AG04449 (cell line): ENCODE data around the gene SEMA6B.

ENCODE experiments used
- CTCF ChIA-PET: fragments of 350-600 bp; formaldehyde crosslinking; extraction: SDS; loops from one replicate; lab custom pipeline; 2021; ENCODE audit warnings: antibody characterized with exemption; lab: Yijun Ruan, JAX
- POLR2A ChIA-PET: fragments of 400-600, 350-600 bp; formaldehyde crosslinking; extraction: SDS; loops from one replicate; lab custom pipeline; 2020; ENCODE audit warnings: antibody characterized with exemption, inconsistent platforms; lab: Yijun Ruan, JAX
- DNase-seq: peaks from one replicate; pipeline ENCODE4 v3.0.0-alpha.2; 2010; ENCODE audit warnings: low read depth, low spot score
- H3K4me3 ChIP-seq: 2 replicates; pipeline ENCODE4 v1.5.1; 2011; ENCODE audit warnings: low read depth, mild to moderate bottlenecking, control low read depth, low read length
- TF ChIP-seq, protein P1 (sequence below): IDR thresholded peaks from one replicate; pipeline ENCODE4 v1.5.1; 2011; ENCODE audit warnings: mild to moderate bottlenecking, moderate library complexity, low read length, control low read depth, inconsistent platforms; ENCODE audit not compliant: insufficient read depth; ENCODE audit errors: missing control alignments

SEMA6B gene

GRCh38 chr19:4521170-4521887 is 38.2 kb downstream of the SEMA6B start:
- DNase-seq = no peak
- POLR2A ChIA-PET = interaction anchor here (0.8 kb wide), 1 partner anchor 46 kb away, joined by 3 read pairs; no protein-coding TSS in a partner anchor
- H3K4me3 ChIP-seq = no peak overlapping the region
- CTCF ChIA-PET = interaction anchor here (1.1 to 5.8 kb wide), 4 partner anchors 13 to 113 kb away, joined by 3 to 84 read pairs (median 12); partner anchors contain the start of gene PLIN5
- TF ChIP-seq, protein P1, sequence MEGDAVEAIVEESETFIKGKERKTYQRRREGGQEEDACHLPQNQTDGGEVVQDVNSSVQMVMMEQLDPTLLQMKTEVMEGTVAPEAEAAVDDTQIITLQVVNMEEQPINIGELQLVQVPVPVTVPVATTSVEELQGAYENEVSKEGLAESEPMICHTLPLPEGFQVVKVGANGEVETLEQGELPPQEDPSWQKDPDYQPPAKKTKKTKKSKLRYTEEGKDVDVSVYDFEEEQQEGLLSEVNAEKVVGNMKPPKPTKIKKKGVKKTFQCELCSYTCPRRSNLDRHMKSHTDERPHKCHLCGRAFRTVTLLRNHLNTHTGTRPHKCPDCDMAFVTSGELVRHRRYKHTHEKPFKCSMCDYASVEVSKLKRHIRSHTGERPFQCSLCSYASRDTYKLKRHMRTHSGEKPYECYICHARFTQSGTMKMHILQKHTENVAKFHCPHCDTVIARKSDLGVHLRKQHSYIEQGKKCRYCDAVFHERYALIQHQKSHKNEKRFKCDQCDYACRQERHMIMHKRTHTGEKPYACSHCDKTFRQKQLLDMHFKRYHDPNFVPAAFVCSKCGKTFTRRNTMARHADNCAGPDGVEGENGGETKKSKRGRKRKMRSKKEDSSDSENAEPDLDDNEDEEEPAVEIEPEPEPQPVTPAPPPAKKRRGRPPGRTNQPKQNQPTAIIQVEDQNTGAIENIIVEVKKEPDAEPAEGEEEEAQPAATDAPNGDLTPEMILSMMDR = no peak

- no peak overlapping the region for H3K4me3 ChIP-seq
- DNase-seq = no peak
- POLR2A ChIA-PET = no interaction called here
- CTCF ChIA-PET = no interaction called here
- TF ChIP-seq, protein P1 = no peak
Measured at GRCh38 chr19:4519521-4520277, 39.8 kb downstream of the SEMA6B start.

GRCh38 chr19:4519172-4519496 is 40.4 kb downstream of the SEMA6B start:
- POLR2A ChIA-PET = no interaction called here
- TF ChIP-seq, protein P1 = no peak
- CTCF ChIA-PET = no interaction called here

DNA sequence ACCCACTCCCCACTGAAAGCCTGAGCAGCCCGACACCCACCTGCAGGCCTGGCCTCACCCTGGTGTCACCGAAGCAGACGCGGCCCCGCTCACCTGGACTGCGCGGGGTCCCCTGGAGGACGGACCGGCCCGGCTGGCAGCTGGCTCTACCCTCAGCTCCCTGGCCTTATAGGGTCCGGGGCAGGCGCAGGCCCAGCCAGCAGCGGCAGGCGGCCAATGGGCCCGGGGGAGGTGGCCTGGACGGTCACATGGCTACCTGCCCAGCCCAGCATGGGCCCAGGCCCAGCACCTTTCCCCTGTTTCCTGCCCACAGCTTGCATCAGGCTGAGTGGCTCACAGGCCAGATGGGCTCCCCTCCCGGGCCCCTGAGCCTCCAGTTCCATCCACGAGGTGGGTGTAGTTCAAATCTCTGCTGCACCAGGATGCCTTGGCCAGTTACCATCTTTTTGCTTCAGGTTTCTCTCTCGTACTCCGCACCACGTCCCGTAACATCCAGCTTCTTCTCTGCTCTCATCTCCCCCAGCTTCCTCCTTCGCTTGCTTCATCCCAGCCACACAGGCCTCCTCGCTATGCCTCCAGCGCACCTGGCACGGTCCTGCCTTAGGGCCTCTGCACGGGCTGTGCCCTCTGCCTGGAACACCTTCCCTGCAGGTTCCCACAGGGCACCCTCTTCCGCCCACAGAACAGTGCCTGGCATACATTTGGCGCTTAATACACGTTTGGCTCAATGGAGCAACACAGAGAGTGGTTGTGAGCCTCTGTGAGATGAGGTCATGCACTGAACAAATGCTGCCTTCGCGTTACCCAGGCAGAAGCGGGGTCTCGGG is 40.9 kb downstream of the SEMA6B start, which contains the start of gene PLIN4:
Gene PLIN4 (minus strand): TSS at position 142 of the 827 bp plus-strand sequence. CDS start 214 bp downstream, outside the sequence.
- DNase-seq = no peak
- H3K4me3 ChIP-seq = no peak within 1 kb of the TSS
- TF ChIP-seq, protein P1 = no peak
- ChIA-PET CTCF (interaction anchor here (0.9 to 1.3 kb wide), 3 partner anchors 16 to 251 kb away, joined by 3 to 6 read pairs (median 4); partner anchors contain the start of gene PLIN5), POLR2A (no interaction called here)

More at GRCh38 chr19:4519172-4519496, 40.4 kb downstream of the SEMA6B start:
- no peak overlapping the region for H3K4me3 ChIP-seq
- DNase-seq = no peak

GRCh38 chr19:4517451-4518057 is 41.9 kb downstream of the SEMA6B start:
- H3K4me3 ChIP-seq = no peak overlapping the region
- ChIA-PET CTCF (interaction anchor here (0.9 to 2.7 kb wide), 4 partner anchors 8 to 250 kb away, joined by 3 to 17 read pairs (median 5); partner anchors contain the start of gene PLIN5), POLR2A (no interaction called here)
- DNase-seq = no peak
- TF ChIP-seq, protein P1 = no peak
